Left lung (tissue), 10 donors: Measurements from ENCODE around the gene ZCCHC4. TPM values are rescaled to one million over a fixed set of nuclear protein-coding genes. Genes with fewer than 3 reads are reported as not detected.

Experiments used
- ATAC-seq: fragments of 200-7000 bp; cut with Tn5 transposase; one replicate; pipeline ENCODE4 v1.9.1; 2020; ENCODE audit warnings: moderate library complexity
- DNase-seq, 4 donors: peaks; one replicate each; pipeline ENCODE4 v3.0.0-alpha.2; 2013 to 2020
- H3K27ac ChIP-seq, 2 donors: fragments of 200-600 bp; sonication (generic) in 1 of 2; one replicate each; pipeline versions ENCODE4 v1.5.0 to v1.8.0; 2020 to 2021
- H3K27me3 ChIP-seq, 2 donors: fragments of 200-600 bp; sonication (generic) in 1 of 2; one replicate each; pipeline versions ENCODE4 v1.5.0 to v1.8.0; 2020 to 2021
- H3K36me3 ChIP-seq, 2 donors: fragments of 200-600 bp; sonication (generic) in 1 of 2; one replicate each; pipeline versions ENCODE4 v1.5.0 to v1.8.0; 2020 to 2021
- H3K4me1 ChIP-seq, 2 donors: fragments of 200-600 bp; one replicate each; pipeline ENCODE4 v1.8.0; 2021
- H3K4me3 ChIP-seq, 2 donors: fragments of 200-600 bp; sonication (generic) in 1 of 2; one replicate each; pipeline versions ENCODE4 v1.5.0 to v1.8.0; 2020 to 2021; ENCODE audit warnings: mild to moderate bottlenecking in 1 of 2
- H3K9me3 ChIP-seq, 2 donors: fragments of 200-600 bp; sonication (generic) in 1 of 2; one replicate each; pipeline versions ENCODE4 v1.5.0 to v1.8.0; 2020 to 2021
- CTCF ChIP-seq, 2 donors: fragments of 200-600 bp; sonication (generic) in 1 of 2; IDR thresholded peaks; one replicate each; pipeline versions ENCODE4 v1.5.0 to v1.8.0; 2021; ENCODE audit warnings: antibody characterized with exemption in 2 of 2
- intact Hi-C, 2 donors: fragments of 100-400 bp; cut with DNase I; formaldehyde crosslinking; loops; one replicate each; pipeline versions ENCODE4 v1.11.2 to v1.14.2; 2022
- polyA plus RNA-seq, 6 donors: library from polyadenylated mRNA; unstranded; fragments of 120-200 nt; gene quantifications; one replicate each; pipeline ENCODE4 v1.2.1, GENCODE V29; 2013; ENCODE audit not compliant: insufficient read length in 6 of 6
- total RNA-seq, 2 donors: library from RNA; stranded (reverse); fragmentation: NEBNext Ultra II Directional; extraction: Animal tissue kit (Norgen Biotek cat#: 25700); gene quantifications; one replicate each; pipeline ENCODE4 v1.2.1, GENCODE V29; 2021
- donor health status: DM: no; HTN: yes; CAD: no.
- donor health status: DM: no; HTN: no; CAD: no.

The ZCCHC4 gene
- total and polyA plus RNA-seq, 8 donors, result 8.5 to 17.1 (median 15.7) TPM

GRCh38 chr4:25413261-25413660 is 100.7 kb downstream of the ZCCHC4 start:
- no peaks in the 10 kb centered on the region for H3K4me1 ChIP-seq
- H3K27me3 ChIP-seq, result no peaks in the 10 kb centered on the region
- no peaks in the 10 kb centered on the region for H3K9me3 ChIP-seq
- H3K4me3 ChIP-seq, result no peak overlapping the region
- TF ChIP-seq CTCF (IDR thresholded peaks at IDR 0.05), result no peak
- intact Hi-C loops, result no loop called here
- peaks cover 0 to 99% of the 10 kb centered on the region in 2 donors for H3K36me3 ChIP-seq
- ATAC-seq, result no peak
- DNase-seq, result no peak
- no peak overlapping the region for H3K27ac ChIP-seq

- Histone ChIP-seq H3K9me3 (no peaks in the 10 kb centered on the region), H3K36me3 (peaks cover 0 to 76% of the 10 kb centered on the region in 2 donors), H3K27me3 (no peaks in the 10 kb centered on the region), H3K27ac (no peak overlapping the region), H3K4me1 (no peaks in the 10 kb centered on the region), H3K4me3 (no peak overlapping the region)
- intact Hi-C loops, result no loop called here
- TF ChIP-seq CTCF (IDR thresholded peaks at IDR 0.05), result no peak
- no peak for DNase-seq
- ATAC-seq, result no peak
Measured at GRCh38 chr4:25417014-25417413, 104.4 kb downstream of the ZCCHC4 start.

Other genes with a start within 250 kb of the ZCCHC4 start
- 1 to 10 TPM; 8.2 to 9.1 TPM for gene SEPSECS, start 152.3 kb upstream of the ZCCHC4 start, total RNA-seq
- gene SEPSECS, start 152.3 kb upstream of the ZCCHC4 start, polyA plus RNA-seq, result 10 to 100 TPM; 13.0 to 18.9 (median 15.1) TPM
- 10 to 100 TPM; 22.0 to 23.5 TPM for gene PI4K2B, start 78.7 kb upstream of the ZCCHC4 start, total RNA-seq
- gene PI4K2B, start 78.7 kb upstream of the ZCCHC4 start, polyA plus RNA-seq, result 10 to 100 TPM; 24.0 to 31.9 (median 26.4) TPM
- 10 to 100 TPM; 23.6 to 32.7 TPM for gene ANAPC4, start 64.5 kb downstream of the ZCCHC4 start, total RNA-seq
- 10 to 100 TPM; 48.1 to 68.8 (median 65.1) TPM for gene ANAPC4, start 64.5 kb downstream of the ZCCHC4 start, polyA plus RNA-seq